GM12878 (cell line): ENCODE data around the gene MAD1L1. TPM values are rescaled to one million over a fixed set of nuclear protein-coding genes. Genes with fewer than 3 reads are reported as not detected.

Experiments
- ATAC-seq: fragments of 200-7000 bp; cut with Tn5 transposase; 3 replicates; pipeline ENCODE4 v1.9.1; 2020; ENCODE audit warnings: mild to moderate bottlenecking, moderate library complexity
- BruUV-seq: library from RNA; stranded (reverse); fragments of 400-500 nt; replicated peaks from 2 replicates; lab custom pipeline; 2021; lab: Mats Ljungman, UMichigan
- CTCF ChIA-PET: fragments of 300-600 bp; sonication (Branson Sonifier 250); formaldehyde crosslinking; extraction: SDS; loops from one replicate; lab custom pipeline; 2021; ENCODE audit warnings: inconsistent platforms; lab: Yijun Ruan, JAX
- POLR2A ChIA-PET: fragments of 350-600 bp; formaldehyde crosslinking; extraction: SDS; loops from one replicate; lab custom pipeline; 2021; ENCODE audit warnings: inconsistent platforms; lab: Charles Lee
- RAD21 ChIA-PET: fragments of 300-600 bp; sonication (Branson Sonifier 250); formaldehyde crosslinking; loops from one replicate; lab custom pipeline; 2023; ENCODE audit warnings: antibody characterized with exemption; ENCODE audit not compliant: unreplicated experiment; lab: Charles Lee
- SMC1A ChIA-PET: fragments of 300-600 bp; sonication (Branson Sonifier 250); formaldehyde crosslinking; loops from one replicate; lab custom pipeline; 2023; ENCODE audit not compliant: unreplicated experiment, uncharacterized antibody; lab: Charles Lee
- DNase-seq: peaks from one replicate; pipeline ENCODE4 v3.0.0-alpha.2; 2011; ENCODE audit warnings: low read depth, low spot score
- FAIRE-seq: peaks from 3 replicates; lab custom pipeline; 2011; peaks lifted over from hg19 to GRCh38; lab: Jason Lieb, UNC
- H2AFZ ChIP-seq: 2 replicates; pipeline ENCODE4 v1.6.0; 2011; ENCODE audit warnings: low read depth, low read length, control low read depth; ENCODE audit not compliant: control insufficient read depth
- H3K27ac ChIP-seq: 2 replicates; pipeline ENCODE4 v1.5.1; 2011; ENCODE audit warnings: control low read depth; ENCODE audit not compliant: control insufficient read depth, insufficient read depth
- H3K27me3 ChIP-seq, 2 experiments: replicated peaks in 1 of 2; 2 replicates each; pipeline versions ENCODE4 v1.6.0 to v1.6.1; 2011; ENCODE audit warnings: low read length in 1 of 2; ENCODE audit not compliant: control insufficient read depth in 2 of 2, insufficient read depth in 2 of 2
- H3K36me3 ChIP-seq, 2 experiments: 2 replicates each; pipeline ENCODE4 v1.5.1; 2011; ENCODE audit warnings: low read length in 1 of 2; ENCODE audit not compliant: control insufficient read depth in 2 of 2, insufficient read depth in 2 of 2
- H3K4me1 ChIP-seq: 2 replicates; pipeline ENCODE4 v1.6.1; 2011; ENCODE audit warnings: mild to moderate bottlenecking, low read length, moderate library complexity, mixed read lengths; ENCODE audit not compliant: control insufficient read depth, insufficient read depth
- H3K4me2 ChIP-seq: 2 replicates; pipeline ENCODE4 v1.6.0; 2011; ENCODE audit warnings: control low read depth; ENCODE audit not compliant: control insufficient read depth, insufficient read depth
- H3K4me3 ChIP-seq: fragments of 200-600 bp; sonication (generic); 2 replicates; pipeline ENCODE4 v1.5.1; 2016
- H3K79me2 ChIP-seq: 2 replicates; pipeline ENCODE4 v1.6.0; 2011; ENCODE audit warnings: low read length; ENCODE audit not compliant: control insufficient read depth, insufficient read depth
- H3K9ac ChIP-seq: 2 replicates; pipeline ENCODE4 v1.8.0; 2011; ENCODE audit warnings: low read length, control low read depth, mixed read lengths; ENCODE audit not compliant: control insufficient read depth, insufficient read depth
- H3K9me3 ChIP-seq: replicated peaks from 3 replicates; pipeline ENCODE4 v1.5.1; 2011; ENCODE audit warnings: mild to moderate bottlenecking, low read length; ENCODE audit not compliant: control insufficient read depth, insufficient read depth
- H4K20me1 ChIP-seq: 2 replicates; pipeline ENCODE4 v1.6.0; 2011; ENCODE audit not compliant: control insufficient read depth, insufficient read depth
- ASH2L ChIP-seq: fragments of 300-600, 200-600 bp; sonication (generic); IDR thresholded peaks from 2 replicates; pipeline ENCODE4 v1.6.1; 2017; ENCODE audit warnings: low read depth, mild to moderate bottlenecking, borderline replicate concordance
- ATF2 ChIP-seq: IDR thresholded peaks from 2 replicates; pipeline ENCODE4 v1.6.1; 2012; ENCODE audit warnings: low read length, inconsistent platforms
- BHLHE40 ChIP-seq, 2 experiments: fragments of 450-650 bp in 1 of 2; IDR thresholded peaks; 2 replicates each; pipeline ENCODE4 v1.6.1; 2011 to 2017; ENCODE audit warnings: low read depth in 2 of 2, borderline replicate concordance in 1 of 2, improper control_type of control experiment in 1 of 2, low read length in 1 of 2, mild to moderate bottlenecking in 1 of 2
- BMI1 ChIP-seq: fragments of 450-650 bp; IDR thresholded peaks from 2 replicates; pipeline ENCODE4 v1.6.1; 2016; ENCODE audit warnings: mild to moderate bottlenecking, moderate library complexity, borderline replicate concordance
- CBX3 ChIP-seq: fragments of 200-600 bp; sonication (generic); IDR thresholded peaks from 2 replicates; pipeline ENCODE4 v1.6.1; 2016; ENCODE audit warnings: low read depth, borderline replicate concordance
- JUNB ChIP-seq: IDR thresholded peaks from 2 replicates; pipeline ENCODE4 v1.6.1; 2016; ENCODE audit warnings: antibody characterized with exemption, mild to moderate bottlenecking
- MAX ChIP-seq: IDR thresholded peaks from 2 replicates; pipeline ENCODE4 v1.6.1; 2012; ENCODE audit warnings: low read depth, low read length, improper control_type of control experiment
- MEF2B ChIP-seq: fragments of 450-650 bp; IDR thresholded peaks from 2 replicates; pipeline ENCODE4 v1.6.1; 2018; ENCODE audit warnings: mild to moderate bottlenecking, moderate library complexity; ENCODE audit not compliant: partially characterized antibody, poor library complexity, severe bottlenecking
- RAD51 ChIP-seq: fragments of 450-650 bp; IDR thresholded peaks from 2 replicates; pipeline ENCODE4 v1.6.1; 2016; ENCODE audit warnings: moderate library complexity, mild to moderate bottlenecking, inconsistent platforms
- SMAD5 ChIP-seq: IDR thresholded peaks from 2 replicates; pipeline ENCODE4 v1.6.1; 2016; ENCODE audit warnings: antibody characterized with exemption, low read depth
- ZBTB40 ChIP-seq: fragments of 450-650 bp; IDR thresholded peaks from 2 replicates; pipeline ENCODE4 v1.6.1; 2016; ENCODE audit warnings: mild to moderate bottlenecking, moderate library complexity, borderline replicate concordance
- ZSCAN29 ChIP-seq: fragments of 450-650 bp; IDR thresholded peaks from 2 replicates; pipeline ENCODE4 v1.6.1; 2017; ENCODE audit warnings: mild to moderate bottlenecking, moderate library complexity
- ZZZ3 ChIP-seq: IDR thresholded peaks from 2 replicates; pipeline ENCODE4 v1.6.1; 2011; ENCODE audit warnings: low read depth; ENCODE audit not compliant: control insufficient read depth, insufficient read length
- whole genome bisulfite sequencing: methylation state at CpG from one replicate; pipeline ENCODE4 v1.1.6; 2016; ENCODE audit warnings: low lambda C conversion rate; ENCODE audit not compliant: insufficient replicate concordance, insufficient coverage; ENCODE audit errors: missing lambda C conversion rate; 5-methylcytosine and 5-hydroxymethylcytosine counted together
- in situ Hi-C: fragments of 300-500 bp; cut with MboI; formaldehyde crosslinking; loops from 9 replicates; pipeline ENCODE4 v1.14.3; 2018; ENCODE audit warnings: mixed read lengths
- intact Hi-C: fragments of 100-400 bp; cut with micrococcal nuclease; formaldehyde crosslinking; loops from one replicate; pipeline ENCODE4 v1.14.2; 2022; ENCODE audit not compliant: unreplicated experiment
- polyA plus RNA-seq, 11 experiments: library from polyadenylated mRNA; depleted of rRNA in 4 of 11; unstranded in 6 of 11; stranded (reverse) in 5 of 11; fragments of >200 nt; fragmentation: Nextera tagmentation in 4 of 11; fragmentation: Illumina TruSeq in 1 of 11; extraction: Ambion mirVana in 4 of 11; extraction: Trizol in 1 of 11; gene quantifications; 1 replicate in 1 of 11; 2 replicates in 10 of 11; pipeline versions ENCODE4 v1.2.1 to v1.2.3, GENCODE V29; 2011 to 2016; ENCODE audit warnings: inconsistent platforms in 2 of 11, missing spikeins in 2 of 11, low read depth in 1 of 11
- total RNA-seq, 4 experiments: library from RNA; depleted of rRNA in 3 of 4; stranded (reverse); fragments of >200 nt in 3 of 4; fragmentation: Illumina TruSeq in 1 of 4; extraction: Trizol in 1 of 4; gene quantifications; 2 replicates each; pipeline versions ENCODE4 v1.2.1 to v1.2.3, GENCODE V29; 2013 to 2021
- TF ChIP-seq, protein P1 (sequence below): IDR thresholded peaks from 2 replicates; pipeline ENCODE4 v1.6.1; 2011; ENCODE audit warnings: low read depth, low read length, improper control_type of control experiment, borderline replicate concordance
- TF ChIP-seq, protein P2 (sequence below): fragments of 450-650 bp; IDR thresholded peaks from 2 replicates; pipeline ENCODE4 v1.6.1; 2016; ENCODE audit warnings: mild to moderate bottlenecking
- TF ChIP-seq, protein P3 (sequence below): IDR thresholded peaks from 2 replicates; pipeline ENCODE4 v1.6.1; 2012; ENCODE audit warnings: low read depth, low read length, improper control_type of control experiment

MAD1L1 gene
- total and polyA plus RNA-seq, 10 of the 15 experiments (the other 5 are each of a cell fraction or from before 2014, with no cell fraction given) = 2.2 to 76.8 (median 38.3) TPM

DNA sequence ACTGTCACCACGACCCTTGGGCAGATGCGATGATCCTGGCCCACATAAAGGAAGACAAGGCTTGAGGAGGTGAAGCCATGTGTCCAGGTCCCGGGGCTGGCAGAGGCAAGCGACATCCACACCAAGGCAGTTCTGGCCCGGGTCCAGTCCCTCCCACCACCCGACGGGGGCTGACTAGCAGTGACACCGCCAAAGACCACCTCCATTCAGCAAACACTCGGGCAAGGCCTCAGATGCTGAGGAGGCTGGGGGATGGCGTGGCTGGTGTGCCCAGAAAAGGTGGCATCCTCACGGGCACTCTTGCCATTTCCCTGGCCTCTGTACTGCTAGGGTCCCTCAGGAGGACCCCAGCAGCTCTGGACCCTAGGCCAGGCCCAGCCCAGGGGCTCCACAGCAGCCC lies 343.7 kb downstream of the MAD1L1 start:
- ChIA-PET POLR2A (no interaction called here), CTCF (no interaction called here), SMC1A (no interaction called here), RAD21 (no interaction called here)
- DNase-seq (no peak), FAIRE-seq (no peak), ATAC-seq (no peak)
- Histone ChIP-seq H3K9ac (no peak overlapping the region), H4K20me1 (no peaks in the 10 kb centered on the region), H3K36me3 (peaks cover 7 to 24% of the 10 kb centered on the region in 2 experiments; a peak in 3 of 4 replicates), H3K4me2 (no peak overlapping the region), H3K4me1 (no peaks in the 10 kb centered on the region), H3K27ac (no peak overlapping the region), H3K27me3 (no peaks in the 10 kb centered on the region), H3K9me3 (no peaks in the 10 kb centered on the region; the same call in 2 of the 3 replicates), H2AFZ (no peak overlapping the region), H3K4me3 (no peak overlapping the region), H3K79me2 (no peaks in the 10 kb centered on the region)
- no TSS peak for BruUV-seq
- intact Hi-C loops (no loop called here), in situ Hi-C loops (no loop called here)
- WGBS = 85% methylated on average over 11 of the region's 11 CpGs
- TF ChIP-seq MEF2B (no peak), MAX (no peak), JUNB (no peak), ZSCAN29 (no peak), SMAD5 (no peak), RAD51 (no peak), ZZZ3 (no peak), BMI1 (no peak), ATF2 (no peak), ASH2L (no peak), BHLHE40 (IDR thresholded peaks at IDR 0.05; ENCODE audit: borderline replicate concordance in 1 of 2, low read depth in 2 of 2, low read length in 1 of 2) (no peak), CBX3 (no peak), ZBTB40 (no peak)
- TF ChIP-seq, protein P1, sequence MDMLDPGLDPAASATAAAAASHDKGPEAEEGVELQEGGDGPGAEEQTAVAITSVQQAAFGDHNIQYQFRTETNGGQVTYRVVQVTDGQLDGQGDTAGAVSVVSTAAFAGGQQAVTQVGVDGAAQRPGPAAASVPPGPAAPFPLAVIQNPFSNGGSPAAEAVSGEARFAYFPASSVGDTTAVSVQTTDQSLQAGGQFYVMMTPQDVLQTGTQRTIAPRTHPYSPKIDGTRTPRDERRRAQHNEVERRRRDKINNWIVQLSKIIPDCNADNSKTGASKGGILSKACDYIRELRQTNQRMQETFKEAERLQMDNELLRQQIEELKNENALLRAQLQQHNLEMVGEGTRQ = no peak
- TF ChIP-seq, protein P2, sequence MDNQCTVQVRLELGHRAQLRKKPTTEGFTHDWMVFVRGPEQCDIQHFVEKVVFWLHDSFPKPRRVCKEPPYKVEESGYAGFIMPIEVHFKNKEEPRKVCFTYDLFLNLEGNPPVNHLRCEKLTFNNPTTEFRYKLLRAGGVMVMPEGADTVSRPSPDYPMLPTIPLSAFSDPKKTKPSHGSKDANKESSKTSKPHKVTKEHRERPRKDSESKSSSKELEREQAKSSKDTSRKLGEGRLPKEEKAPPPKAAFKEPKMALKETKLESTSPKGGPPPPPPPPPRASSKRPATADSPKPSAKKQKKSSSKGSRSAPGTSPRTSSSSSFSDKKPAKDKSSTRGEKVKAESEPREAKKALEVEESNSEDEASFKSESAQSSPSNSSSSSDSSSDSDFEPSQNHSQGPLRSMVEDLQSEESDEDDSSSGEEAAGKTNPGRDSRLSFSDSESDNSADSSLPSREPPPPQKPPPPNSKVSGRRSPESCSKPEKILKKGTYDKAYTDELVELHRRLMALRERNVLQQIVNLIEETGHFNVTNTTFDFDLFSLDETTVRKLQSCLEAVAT = no peak
- TF ChIP-seq, protein P3, sequence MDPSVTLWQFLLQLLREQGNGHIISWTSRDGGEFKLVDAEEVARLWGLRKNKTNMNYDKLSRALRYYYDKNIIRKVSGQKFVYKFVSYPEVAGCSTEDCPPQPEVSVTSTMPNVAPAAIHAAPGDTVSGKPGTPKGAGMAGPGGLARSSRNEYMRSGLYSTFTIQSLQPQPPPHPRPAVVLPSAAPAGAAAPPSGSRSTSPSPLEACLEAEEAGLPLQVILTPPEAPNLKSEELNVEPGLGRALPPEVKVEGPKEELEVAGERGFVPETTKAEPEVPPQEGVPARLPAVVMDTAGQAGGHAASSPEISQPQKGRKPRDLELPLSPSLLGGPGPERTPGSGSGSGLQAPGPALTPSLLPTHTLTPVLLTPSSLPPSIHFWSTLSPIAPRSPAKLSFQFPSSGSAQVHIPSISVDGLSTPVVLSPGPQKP = no peak
